IMR-90 (cell line): Measurements from ENCODE around the gene SLC34A3. TPM values are rescaled to one million over a fixed set of nuclear protein-coding genes. Genes with fewer than 3 reads are reported as not detected.

ENCODE experiments used
- CEBPB ChIP-seq: IDR thresholded peaks from 2 replicates; pipeline ENCODE4 v1.6.1; 2012; ENCODE audit warnings: low read depth, low read length, improper control_type of control experiment
- CHD1 ChIP-seq: IDR thresholded peaks from 2 replicates; pipeline ENCODE4 v1.6.1; 2012; ENCODE audit warnings: low read depth, low read length, improper control_type of control experiment
- MAFK ChIP-seq: IDR thresholded peaks from 2 replicates; pipeline ENCODE4 v1.6.1; 2012; ENCODE audit warnings: low read depth, low read length, improper control_type of control experiment
- POLR2A ChIP-seq: IDR thresholded peaks from 2 replicates; pipeline ENCODE4 v1.6.1; 2012; ENCODE audit warnings: mild to moderate bottlenecking, low read depth, low read length
- polyA plus RNA-seq, 3 experiments: library from polyadenylated mRNA; depleted of rRNA; stranded (reverse); fragments of >200 nt; gene quantifications; 2 replicates each; pipeline ENCODE4 v1.2.3, GENCODE V29; 2012; ENCODE audit warnings: low replicate concordance in 1 of 3
- total RNA-seq: library from RNA; depleted of rRNA; stranded (reverse); fragments of >200 nt; gene quantifications from 2 replicates; pipeline ENCODE4 v1.2.3, GENCODE V29; 2012

The SLC34A3 gene
- total and polyA plus RNA-seq, 2 of the 4 experiments (the other 2 are of a cell fraction) = not detected

DNA sequence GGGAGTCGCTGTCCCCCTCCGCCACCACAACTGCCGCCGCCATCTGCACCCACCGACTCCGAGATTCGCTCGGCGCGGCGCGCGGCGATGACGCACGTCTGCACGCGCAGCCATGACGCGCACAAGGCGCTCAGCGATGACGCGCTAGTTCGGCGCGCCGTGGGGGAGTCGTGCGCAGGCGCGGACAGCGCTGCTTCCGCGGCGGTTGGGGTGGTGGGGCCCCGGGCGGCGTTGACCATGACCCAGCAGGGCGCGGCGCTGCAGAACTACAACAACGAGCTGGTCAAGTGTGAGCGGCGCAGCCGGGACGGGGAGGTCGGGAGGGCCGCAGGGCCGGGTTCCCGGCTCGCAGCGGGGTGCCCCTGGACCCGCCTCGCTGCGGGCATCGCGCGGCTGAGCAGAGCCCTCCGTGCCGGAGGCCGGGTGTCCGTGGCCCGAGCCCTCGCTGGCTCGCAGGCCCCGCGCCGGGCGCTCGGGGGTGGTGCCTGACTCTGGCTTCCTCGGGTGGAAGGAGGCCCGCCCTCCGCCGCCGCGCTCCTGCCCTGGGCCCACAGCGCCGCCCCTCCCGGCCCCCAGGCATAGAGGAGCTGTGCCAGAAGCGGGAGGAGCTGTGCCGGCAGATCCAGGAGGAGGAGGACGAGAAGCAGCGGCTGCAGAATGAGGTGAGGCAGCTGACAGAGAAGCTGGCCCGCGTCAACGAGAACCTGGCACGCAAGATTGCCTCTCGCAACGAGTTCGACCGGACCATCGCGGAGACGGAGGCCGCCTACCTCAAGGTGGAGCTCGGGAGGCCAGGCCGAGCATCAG, 42.0 kb upstream of the SLC34A3 start, which contains the start of the genes ANAPC2 and SSNA1 (continued):
- TF ChIP-seq CEBPB (no peak), CHD1 (no peak), POLR2A (peak; percentile 86), MAFK (no peak)
